H1 (cell line): Measurements from ENCODE around the gene STAP2. TPM values are rescaled to one million over a fixed set of nuclear protein-coding genes. Genes with fewer than 3 reads are reported as not detected.

ENCODE experiments used
- NRF1 ChIP-seq: IDR thresholded peaks from 2 replicates; pipeline ENCODE4 v1.6.1; 2011; ENCODE audit warnings: mild to moderate bottlenecking, low read depth, low read length, improper control_type of control experiment
- SUZ12 ChIP-seq: fragments of 200-600 bp; sonication (generic); IDR thresholded peaks from 2 replicates; pipeline ENCODE4 v1.6.1; 2012; ENCODE audit warnings: mild to moderate bottlenecking, inconsistent platforms, low read length, moderate library complexity, mixed read lengths
- polyA plus RNA-seq, 7 experiments: library from polyadenylated mRNA; depleted of rRNA in 3 of 7; stranded (reverse) in 5 of 7; unstranded in 2 of 7; fragments of >200 nt in 5 of 7; fragments of 200-250 nt in 2 of 7; gene quantifications; 1 replicate in 5 of 7; 2 replicates in 1 of 7; 4 replicates in 1 of 7; pipeline versions ENCODE4 v1.2.1 to v1.2.3, GENCODE V29; 2011 to 2013; ENCODE audit warnings: missing spikeins in 2 of 7, mixed read lengths in 2 of 7
- total RNA-seq: library from RNA; stranded (reverse); fragmentation: NEBNext Ultra II Directional; extraction: Animal tissue kit (Norgen Biotek cat#: 25700); gene quantifications from 2 replicates; pipeline ENCODE4 v1.2.1, GENCODE V29; 2021

The STAP2 gene
- total and polyA plus RNA-seq, 2 of the 8 experiments (the other 6 are each of a cell fraction or from before 2014, with no cell fraction given) = 15.3 to 37.3 TPM

GRCh38 chr19:4376671-4376990 lies 38.0 kb upstream of the STAP2 start (continued):
- TF ChIP-seq NRF1 (no peak), SUZ12 (no peak)
